SK-N-SH treated with all-trans-retinoic acid at 6 μM for 48 hours (cell line): ENCODE results near the gene IFRD2.

Source experiments
- ATAC-seq: fragments of 200-7000 bp; cut with Tn5 transposase; 3 replicates; pipeline ENCODE4 v1.9.1; 2020; ENCODE audit warnings: mild to moderate bottlenecking, moderate library complexity
- ARNTL ChIP-seq: fragments of 450-650 bp; formaldehyde crosslinking; IDR thresholded peaks from 2 replicates; pipeline ENCODE4 v1.5.0; 2020; ENCODE audit warnings: low read depth, mild to moderate bottlenecking, moderate library complexity, borderline replicate concordance
- BACH2 ChIP-seq: fragments of 250-450 bp; sonication (Bioruptor Pico); IDR thresholded peaks from 2 replicates; pipeline ENCODE4 v1.9.0; 2021; ENCODE audit warnings: mild to moderate bottlenecking, borderline replicate concordance
- CSDC2 ChIP-seq: fragments of 250-450 bp; sonication (Bioruptor Pico); IDR thresholded peaks from 2 replicates; pipeline ENCODE4 v1.5.0; 2020; ENCODE audit warnings: mild to moderate bottlenecking, moderate library complexity
- GLIS3 ChIP-seq: fragments of 250-450 bp; sonication (Bioruptor Pico); IDR thresholded peaks from 2 replicates; pipeline ENCODE4 v1.5.0; 2020; ENCODE audit warnings: mild to moderate bottlenecking, moderate library complexity
- OSR1 ChIP-seq: fragments of 250-450 bp; sonication (Bioruptor Pico); IDR thresholded peaks from 2 replicates; pipeline ENCODE4 v1.8.0; 2022; ENCODE audit warnings: moderate library complexity, mild to moderate bottlenecking, inconsistent platforms
- PPARA ChIP-seq: fragments of 250-450 bp; sonication (Bioruptor Pico); IDR thresholded peaks from 2 replicates; pipeline ENCODE4 v1.5.0; 2020; ENCODE audit warnings: mild to moderate bottlenecking, borderline replicate concordance
- RARB ChIP-seq: fragments of 250-450 bp; sonication (Bioruptor Pico); IDR thresholded peaks from 2 replicates; pipeline ENCODE4 v1.8.0; 2021; ENCODE audit warnings: mild to moderate bottlenecking, moderate library complexity
- TCF4 ChIP-seq: fragments of 250-450 bp; sonication (Bioruptor Pico); IDR thresholded peaks from 2 replicates; pipeline ENCODE4 v1.8.0; 2021; ENCODE audit warnings: mild to moderate bottlenecking, moderate library complexity, borderline replicate concordance
- TOX ChIP-seq: fragments of 250-450 bp; sonication (Bioruptor Pico); IDR thresholded peaks from 2 replicates; pipeline ENCODE4 v1.8.0; 2021; ENCODE audit warnings: mild to moderate bottlenecking, moderate library complexity, borderline replicate concordance
- ZC3H10 ChIP-seq: fragments of 250-450 bp; sonication (Bioruptor Pico); IDR thresholded peaks from 2 replicates; pipeline ENCODE4 v1.5.1; 2021; ENCODE audit warnings: mild to moderate bottlenecking, moderate library complexity
- ZFP30 ChIP-seq: fragments of 450-650 bp; formaldehyde crosslinking; IDR thresholded peaks from 2 replicates; pipeline ENCODE4 v1.5.0; 2022; ENCODE audit warnings: mild to moderate bottlenecking, moderate library complexity
- ZNF565 ChIP-seq: fragments of 450-650 bp; formaldehyde crosslinking; conservative IDR thresholded peaks from 2 replicates; pipeline ENCODE4 v1.5.0; 2020; ENCODE audit warnings: low read depth, mild to moderate bottlenecking, moderate library complexity
- ZNF70 ChIP-seq: fragments of 450-650 bp; formaldehyde crosslinking; IDR thresholded peaks from 2 replicates; pipeline ENCODE4 v1.5.0; 2020; ENCODE audit warnings: mild to moderate bottlenecking, moderate library complexity
- ZNF8 ChIP-seq: fragments of 450-650 bp; formaldehyde crosslinking; IDR thresholded peaks from 2 replicates; pipeline ENCODE4 v1.5.0; 2020; ENCODE audit warnings: mild to moderate bottlenecking, moderate library complexity
- TF ChIP-seq, protein P1 (sequence below): fragments of 250-450 bp; sonication (Bioruptor Pico); IDR thresholded peaks from 2 replicates; pipeline ENCODE4 v1.5.1; 2020; ENCODE audit warnings: low read depth, mild to moderate bottlenecking, moderate library complexity
- TF ChIP-seq, protein P2 (sequence below): fragments of 250-450 bp; sonication (Bioruptor Pico); IDR thresholded peaks from 2 replicates; pipeline ENCODE4 v1.8.0; 2021; ENCODE audit warnings: low read depth, mild to moderate bottlenecking, moderate library complexity, borderline replicate concordance
- TF ChIP-seq, protein P3 (sequence below): fragments of 250-450 bp; sonication (Bioruptor Pico); IDR thresholded peaks from 2 replicates; pipeline ENCODE4 v1.5.1; 2021; ENCODE audit warnings: mild to moderate bottlenecking, moderate library complexity
- TF ChIP-seq, protein P4 (sequence below): fragments of 250-450 bp; sonication (Bioruptor Pico); IDR thresholded peaks from 2 replicates; pipeline ENCODE4 v1.8.0; 2020; ENCODE audit warnings: mild to moderate bottlenecking, moderate library complexity, borderline replicate concordance

Gene IFRD2

DNA sequence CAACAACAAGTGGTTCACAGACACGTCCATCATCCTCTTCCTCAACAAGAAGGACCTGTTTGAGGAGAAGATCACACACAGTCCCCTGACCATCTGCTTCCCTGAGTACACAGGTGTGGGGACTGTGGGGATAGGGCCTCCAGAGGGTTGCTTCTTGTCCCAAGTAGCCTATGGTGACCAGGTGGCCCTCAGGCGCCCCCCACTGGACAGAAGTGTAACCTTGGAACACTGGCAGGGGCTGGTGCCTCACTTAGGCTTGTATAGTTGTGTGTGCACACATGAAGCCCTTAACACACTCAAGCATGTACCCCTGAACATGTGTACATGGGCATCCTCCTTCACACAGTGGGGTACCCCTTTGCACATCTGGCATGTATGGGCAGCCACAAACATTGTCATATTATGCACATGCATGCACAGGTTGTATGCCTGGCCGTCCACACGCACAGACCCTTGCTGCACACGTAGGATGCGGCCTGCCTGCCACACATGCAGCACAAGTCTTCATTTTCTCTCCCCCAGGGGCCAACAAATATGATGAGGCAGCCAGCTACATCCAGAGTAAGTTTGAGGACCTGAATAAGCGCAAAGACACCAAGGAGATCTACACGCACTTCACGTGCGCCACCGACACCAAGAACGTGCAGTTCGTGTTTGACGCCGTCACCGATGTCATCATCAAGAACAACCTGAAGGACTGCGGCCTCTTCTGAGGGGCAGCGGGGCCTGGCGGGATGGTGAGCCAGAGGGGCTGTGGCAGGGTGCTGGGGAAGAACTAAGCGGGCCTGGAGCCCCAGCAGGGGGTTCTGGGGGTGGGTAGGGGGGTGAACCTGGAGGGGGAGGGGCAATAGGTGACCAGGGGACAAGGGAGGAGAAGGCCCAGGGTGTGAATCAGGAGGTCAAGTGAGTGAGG, 35.0 kb downstream of the IFRD2 start:
- ATAC-seq: no peak
- no peak for TF ChIP-seq RARB (CRISPR knock-in tag)
- no peak for TF ChIP-seq ZNF565 (CRISPR knock-in tag)
- no peak for TF ChIP-seq ZNF70 (CRISPR knock-in tag)
- no peak for TF ChIP-seq ZFP30
- no peak for TF ChIP-seq TCF4
- TF ChIP-seq TOX (CRISPR knock-in tag): no peak
- TF ChIP-seq, protein P1, sequence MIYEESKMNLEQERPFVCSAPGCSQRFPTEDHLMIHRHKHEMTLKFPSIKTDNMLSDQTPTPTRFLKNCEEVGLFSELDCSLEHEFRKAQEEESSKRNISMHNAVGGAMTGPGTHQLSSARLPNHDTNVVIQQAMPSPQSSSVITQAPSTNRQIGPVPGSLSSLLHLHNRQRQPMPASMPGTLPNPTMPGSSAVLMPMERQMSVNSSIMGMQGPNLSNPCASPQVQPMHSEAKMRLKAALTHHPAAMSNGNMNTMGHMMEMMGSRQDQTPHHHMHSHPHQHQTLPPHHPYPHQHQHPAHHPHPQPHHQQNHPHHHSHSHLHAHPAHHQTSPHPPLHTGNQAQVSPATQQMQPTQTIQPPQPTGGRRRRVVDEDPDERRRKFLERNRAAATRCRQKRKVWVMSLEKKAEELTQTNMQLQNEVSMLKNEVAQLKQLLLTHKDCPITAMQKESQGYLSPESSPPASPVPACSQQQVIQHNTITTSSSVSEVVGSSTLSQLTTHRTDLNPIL: no peak
- TF ChIP-seq, all 23 proteins: peak for 0

DNA sequence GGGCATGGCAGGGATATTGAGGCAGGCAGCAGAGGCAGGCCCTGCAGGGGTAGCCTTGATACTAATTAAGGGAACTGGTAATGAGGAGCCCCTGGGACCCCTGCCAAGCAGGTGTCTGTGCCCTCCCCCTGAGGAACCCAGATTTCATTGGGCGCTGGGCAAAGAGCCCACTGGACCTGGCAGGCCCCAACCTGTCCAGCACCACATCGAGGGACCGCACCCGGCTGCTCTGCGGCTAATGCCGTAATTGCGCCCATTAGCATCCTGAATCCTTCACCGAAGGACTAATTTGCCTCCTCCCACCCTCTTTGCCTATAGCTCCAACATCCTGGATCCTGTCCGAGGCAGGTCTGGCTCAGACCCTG, 37.0 kb downstream of the IFRD2 start:
- no peak for ATAC-seq
- TF ChIP-seq ZC3H10 (CRISPR knock-in tag): no peak
- no peak for TF ChIP-seq ZFP30
- no peak for TF ChIP-seq CSDC2
- TF ChIP-seq ZNF8: no peak
- TF ChIP-seq, protein P1: no peak
- TF ChIP-seq TCF4: no peak
- no peak for TF ChIP-seq PPARA
- TF ChIP-seq, protein P2, sequence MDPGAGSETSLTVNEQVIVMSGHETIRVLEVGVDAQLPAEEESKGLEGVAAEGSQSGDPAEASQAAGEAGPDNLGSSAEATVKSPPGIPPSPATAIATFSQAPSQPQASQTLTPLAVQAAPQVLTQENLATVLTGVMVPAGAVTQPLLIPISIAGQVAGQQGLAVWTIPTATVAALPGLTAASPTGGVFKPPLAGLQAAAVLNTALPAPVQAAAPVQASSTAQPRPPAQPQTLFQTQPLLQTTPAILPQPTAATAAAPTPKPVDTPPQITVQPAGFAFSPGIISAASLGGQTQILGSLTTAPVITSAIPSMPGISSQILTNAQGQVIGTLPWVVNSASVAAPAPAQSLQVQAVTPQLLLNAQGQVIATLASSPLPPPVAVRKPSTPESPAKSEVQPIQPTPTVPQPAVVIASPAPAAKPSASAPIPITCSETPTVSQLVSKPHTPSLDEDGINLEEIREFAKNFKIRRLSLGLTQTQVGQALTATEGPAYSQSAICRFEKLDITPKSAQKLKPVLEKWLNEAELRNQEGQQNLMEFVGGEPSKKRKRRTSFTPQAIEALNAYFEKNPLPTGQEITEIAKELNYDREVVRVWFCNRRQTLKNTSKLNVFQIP: no peak
- TF ChIP-seq BACH2: no peak
- no peak for TF ChIP-seq GLIS3 (CRISPR knock-in tag)

DNA sequence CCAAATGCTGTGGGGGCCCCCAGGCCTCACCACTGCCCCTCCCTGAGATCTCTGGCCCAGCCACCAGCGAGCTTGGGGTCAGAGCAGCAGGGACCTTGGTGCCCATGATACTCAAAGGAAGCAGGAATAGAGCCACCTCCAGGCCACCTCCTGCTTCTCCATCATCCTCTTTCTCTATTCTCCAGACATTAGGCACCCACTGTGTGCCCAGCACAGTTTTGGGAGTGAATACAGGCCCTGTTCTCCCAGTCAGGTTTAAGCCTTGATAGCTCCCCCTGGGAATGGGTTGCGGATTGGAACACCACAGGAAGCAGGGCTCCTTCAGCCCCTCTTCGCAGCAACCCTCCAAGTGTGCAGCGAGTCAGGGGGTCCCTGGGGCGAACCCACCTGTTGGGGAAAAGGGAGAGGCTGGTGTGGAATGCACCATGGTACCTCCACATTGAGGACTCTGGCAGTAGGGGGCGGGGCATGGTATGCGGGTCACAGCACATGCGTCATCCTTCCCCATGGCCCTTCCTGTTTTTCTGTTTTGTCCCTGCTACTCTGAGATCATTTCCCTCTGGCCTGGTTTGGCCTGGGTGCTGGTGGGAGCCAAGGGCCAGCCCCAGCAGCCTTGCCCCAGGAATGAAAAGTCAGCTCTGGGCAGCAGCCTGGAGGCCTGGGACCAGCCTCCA, 37.5 kb downstream of the IFRD2 start:
- ATAC-seq: no peak
- TF ChIP-seq ZNF70 (CRISPR knock-in tag): no peak
- TF ChIP-seq, protein P3, sequence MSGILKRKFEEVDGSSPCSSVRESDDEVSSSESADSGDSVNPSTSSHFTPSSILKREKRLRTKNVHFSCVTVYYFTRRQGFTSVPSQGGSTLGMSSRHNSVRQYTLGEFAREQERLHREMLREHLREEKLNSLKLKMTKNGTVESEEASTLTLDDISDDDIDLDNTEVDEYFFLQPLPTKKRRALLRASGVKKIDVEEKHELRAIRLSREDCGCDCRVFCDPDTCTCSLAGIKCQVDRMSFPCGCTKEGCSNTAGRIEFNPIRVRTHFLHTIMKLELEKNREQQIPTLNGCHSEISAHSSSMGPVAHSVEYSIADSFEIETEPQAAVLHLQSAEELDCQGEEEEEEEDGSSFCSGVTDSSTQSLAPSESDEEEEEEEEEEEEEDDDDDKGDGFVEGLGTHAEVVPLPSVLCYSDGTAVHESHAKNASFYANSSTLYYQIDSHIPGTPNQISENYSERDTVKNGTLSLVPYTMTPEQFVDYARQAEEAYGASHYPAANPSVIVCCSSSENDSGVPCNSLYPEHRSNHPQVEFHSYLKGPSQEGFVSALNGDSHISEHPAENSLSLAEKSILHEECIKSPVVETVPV: no peak
- TF ChIP-seq CSDC2: no peak
- TF ChIP-seq, protein P2: no peak
- no peak for TF ChIP-seq OSR1 (CRISPR knock-in tag)

DNA sequence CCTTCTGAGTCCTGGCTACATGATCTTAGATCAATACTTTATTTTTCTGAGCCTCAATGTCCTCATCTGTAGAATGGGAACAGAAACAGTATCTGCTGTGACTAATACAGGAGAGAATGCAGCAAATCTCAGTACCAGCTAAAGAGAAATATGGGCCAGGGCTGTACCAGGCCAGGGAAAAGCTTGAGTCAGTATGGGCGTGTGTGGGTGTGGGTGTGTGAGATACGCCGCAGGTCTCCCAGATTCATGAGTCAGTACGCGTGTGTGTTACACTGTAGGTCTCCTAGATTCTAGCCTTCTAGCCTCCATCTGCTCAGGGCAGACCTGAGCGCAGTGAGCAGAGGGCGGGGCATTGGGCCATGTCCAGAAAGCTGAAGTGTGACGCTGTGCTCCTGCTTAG, 41.0 kb downstream of the IFRD2 start:
- TF ChIP-seq, protein P4, sequence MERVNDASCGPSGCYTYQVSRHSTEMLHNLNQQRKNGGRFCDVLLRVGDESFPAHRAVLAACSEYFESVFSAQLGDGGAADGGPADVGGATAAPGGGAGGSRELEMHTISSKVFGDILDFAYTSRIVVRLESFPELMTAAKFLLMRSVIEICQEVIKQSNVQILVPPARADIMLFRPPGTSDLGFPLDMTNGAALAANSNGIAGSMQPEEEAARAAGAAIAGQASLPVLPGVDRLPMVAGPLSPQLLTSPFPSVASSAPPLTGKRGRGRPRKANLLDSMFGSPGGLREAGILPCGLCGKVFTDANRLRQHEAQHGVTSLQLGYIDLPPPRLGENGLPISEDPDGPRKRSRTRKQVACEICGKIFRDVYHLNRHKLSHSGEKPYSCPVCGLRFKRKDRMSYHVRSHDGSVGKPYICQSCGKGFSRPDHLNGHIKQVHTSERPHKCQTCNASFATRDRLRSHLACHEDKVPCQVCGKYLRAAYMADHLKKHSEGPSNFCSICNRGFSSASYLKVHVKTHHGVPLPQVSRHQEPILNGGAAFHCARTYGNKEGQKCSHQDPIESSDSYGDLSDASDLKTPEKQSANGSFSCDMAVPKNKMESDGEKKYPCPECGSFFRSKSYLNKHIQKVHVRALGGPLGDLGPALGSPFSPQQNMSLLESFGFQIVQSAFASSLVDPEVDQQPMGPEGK: no peak
- TF ChIP-seq, protein P2: no peak
- TF ChIP-seq CSDC2 (no peak), ARNTL (CRISPR knock-in tag) (no peak), GLIS3 (CRISPR knock-in tag) (no peak), RARB (CRISPR knock-in tag) (no peak)
- TF ChIP-seq, all 23 proteins: peak for 0
- peak; percentile 48 for ATAC-seq
